Measurements from ENCODE around the gene KREMEN2. TPM values are rescaled to one million over a fixed set of nuclear protein-coding genes. Genes with fewer than 3 reads are reported as not detected.
A peak's percentile ranks its signal among the peaks of the same experiment; 100 is the strongest.

Gene KREMEN2
- total RNA-seq, 1 donor from 2014 or later, result 8.0 TPM

DNA sequence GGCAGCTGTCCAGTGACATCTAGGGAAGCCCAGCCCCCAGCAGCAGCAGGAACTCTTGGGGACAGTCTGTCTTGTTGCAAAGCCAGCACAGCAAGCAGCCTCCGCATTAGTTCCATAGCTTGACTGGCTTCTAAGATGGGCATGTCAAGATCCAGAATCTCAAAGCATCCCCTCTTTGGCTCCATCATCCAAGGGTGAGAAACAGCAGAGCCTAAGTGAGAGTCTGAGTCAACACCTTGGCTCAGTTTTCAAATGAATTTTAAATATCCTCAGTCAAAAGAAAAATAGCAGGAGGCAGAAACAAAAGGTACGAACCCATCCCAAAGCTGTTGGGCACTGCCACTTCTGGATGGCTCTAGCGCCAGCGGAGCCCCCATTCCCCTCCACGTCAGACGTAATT lies 50.9 kb downstream of the KREMEN2 start:
- FAIRE-seq (no peak), DNase-seq (ENCODE audit: low read depth) (no peak)
- Histone ChIP-seq H3K4me2 (ENCODE audit: low read length) (no peak overlapping the region), H3K4me1 (ENCODE audit: insufficient read depth, low read length) (peaks cover 20% of the 10 kb centered on the region), H3K9ac (ENCODE audit: low read length) (no peak overlapping the region), H3K79me2 (ENCODE audit: insufficient read depth, low read length) (no peaks in the 10 kb centered on the region), H4K20me1 (ENCODE audit: insufficient read depth, low read length) (peaks cover 5% of the 10 kb centered on the region), H2AFZ (ENCODE audit: low read depth, low read length) (no peak overlapping the region), H3K36me3 (ENCODE audit: insufficient read depth, low read length) (no peaks in the 10 kb centered on the region), H3K4me3 (ENCODE audit: insufficient read depth, low read depth, low read length) (no peak overlapping the region), H3K9me3 (ENCODE audit: insufficient read depth, low read depth, low read length) (no peaks in the 10 kb centered on the region), H3K27ac (ENCODE audit: low read depth, low read length) (no peak overlapping the region), H3K27me3 (ENCODE audit: insufficient read depth, low read length) (peaks cover 24% of the 10 kb centered on the region)
- no peak overlapping the region for H3K27ac Mint-ChIP-seq (ENCODE audit: unreplicated experiment)
- peaks cover 13% of the 10 kb centered on the region for H3K4me1 Mint-ChIP-seq (ENCODE audit: low read depth, unreplicated experiment)
- peaks cover 3% of the 10 kb centered on the region for H3K36me3 Mint-ChIP-seq (ENCODE audit: low read depth, unreplicated experiment)
- no peaks in the 10 kb centered on the region for H3K9me3 Mint-ChIP-seq (ENCODE audit: unreplicated experiment)
- H3K27me3 Mint-ChIP-seq (ENCODE audit: low read depth, unreplicated experiment), result no peaks in the 10 kb centered on the region
- peak overlapping the region; percentile 40 for H3K4me3 Mint-ChIP-seq (ENCODE audit: unreplicated experiment)
- TF ChIP-seq EZH2 (IDR thresholded peaks at IDR 0.05; ENCODE audit: insufficient read depth, low read length) (no peak), CTCF (IDR thresholded peaks at IDR 0.05; ENCODE audit: insufficient read depth, low read depth, low read length) (no peak)

- FAIRE-seq, result no peak
- peak overlapping the region; percentile 92 for H3K4me3 Mint-ChIP-seq (ENCODE audit: unreplicated experiment)
- H3K4me2 ChIP-seq (ENCODE audit: low read length), result no peak overlapping the region
Measured at GRCh38 chr16:3015865-3016521, 51.9 kb downstream of the KREMEN2 start.

More at GRCh38 chr16:3015865-3016521, 51.9 kb downstream of the KREMEN2 start:
- Mint-ChIP-seq H3K27me3 (ENCODE audit: low read depth, unreplicated experiment) (no peaks in the 10 kb centered on the region), H3K4me1 (ENCODE audit: low read depth, unreplicated experiment) (peaks cover 14% of the 10 kb centered on the region), H3K36me3 (ENCODE audit: low read depth, unreplicated experiment) (peaks cover 5% of the 10 kb centered on the region), H3K27ac (ENCODE audit: unreplicated experiment) (no peak overlapping the region), H3K9me3 (ENCODE audit: unreplicated experiment) (no peaks in the 10 kb centered on the region)
- no peak overlapping the region for H3K4me3 ChIP-seq (ENCODE audit: insufficient read depth, low read depth, low read length)
- peaks cover 9% of the 10 kb centered on the region for H4K20me1 ChIP-seq (ENCODE audit: insufficient read depth, low read length)
- no peak overlapping the region for H3K9ac ChIP-seq (ENCODE audit: low read length)
- H3K27me3 ChIP-seq (ENCODE audit: insufficient read depth, low read length), result peaks cover 24% of the 10 kb centered on the region
- H3K79me2 ChIP-seq (ENCODE audit: insufficient read depth, low read length), result peaks cover 5% of the 10 kb centered on the region
- no peak overlapping the region for H3K27ac ChIP-seq (ENCODE audit: low read depth, low read length)
- no peak for DNase-seq (ENCODE audit: low read depth)
- H3K4me1 ChIP-seq (ENCODE audit: insufficient read depth, low read length), result peaks cover 18% of the 10 kb centered on the region
- H3K9me3 ChIP-seq (ENCODE audit: insufficient read depth, low read depth, low read length), result no peaks in the 10 kb centered on the region
- no peaks in the 10 kb centered on the region for H3K36me3 ChIP-seq (ENCODE audit: insufficient read depth, low read length)
- no peak for TF ChIP-seq CTCF (IDR thresholded peaks at IDR 0.05; ENCODE audit: insufficient read depth, low read depth, low read length)
- no peak for TF ChIP-seq EZH2 (IDR thresholded peaks at IDR 0.05; ENCODE audit: insufficient read depth, low read length)
- H2AFZ ChIP-seq (ENCODE audit: low read depth, low read length), result no peak overlapping the region
